H9 (cell line): ENCODE measurements around the gene IZUMO2. TPM values are rescaled to one million over a fixed set of nuclear protein-coding genes. Genes with fewer than 3 reads are reported as not detected.

Experiments used
- DNase-seq: peaks from one replicate; pipeline ENCODE4 v3.0.0-alpha.2; 2017
- H2AFZ ChIP-seq: one replicate; pipeline ENCODE4 v1.6.1; 2013; ENCODE audit warnings: mild to moderate bottlenecking, low read length, control low read depth, moderate library complexity
- H2AK5ac ChIP-seq: 2 replicates; pipeline ENCODE4 v1.6.1; 2013; ENCODE audit warnings: low read length, control low read depth, mixed read lengths; ENCODE audit not compliant: insufficient read length
- H2BK120ac ChIP-seq: one replicate; pipeline ENCODE4 v1.6.1; 2013; ENCODE audit warnings: low read depth, mild to moderate bottlenecking, low read length, control low read depth, inconsistent platforms; ENCODE audit not compliant: poor library complexity, severe bottlenecking
- H2BK12ac ChIP-seq: 2 replicates; pipeline ENCODE4 v1.6.1; 2013; ENCODE audit warnings: low read length, control low read depth, mixed read lengths, low read depth; ENCODE audit not compliant: insufficient read length
- H2BK15ac ChIP-seq: 2 replicates; pipeline ENCODE4 v1.6.1; 2013; ENCODE audit warnings: low read depth, low read length, control low read depth
- H2BK20ac ChIP-seq: one replicate; pipeline ENCODE4 v1.6.1; 2013; ENCODE audit warnings: low read depth, mild to moderate bottlenecking, low read length, control low read depth, inconsistent platforms; ENCODE audit not compliant: poor library complexity, severe bottlenecking
- H2BK5ac ChIP-seq: 2 replicates; pipeline ENCODE4 v1.6.1; 2013; ENCODE audit warnings: low read length, control low read depth, mixed read lengths; ENCODE audit not compliant: insufficient read length
- H3K14ac ChIP-seq: 2 replicates; pipeline ENCODE4 v1.6.1; 2013; ENCODE audit warnings: low read length, control low read depth; ENCODE audit not compliant: insufficient read depth
- H3K18ac ChIP-seq: 2 replicates; pipeline ENCODE4 v1.6.1; 2013; ENCODE audit warnings: low read depth, mild to moderate bottlenecking, mixed read lengths, low read length, control low read depth; ENCODE audit not compliant: insufficient read length
- H3K23ac ChIP-seq: 2 replicates; pipeline ENCODE4 v1.6.1; 2013; ENCODE audit warnings: low read length, control low read depth, mixed read lengths, low read depth; ENCODE audit not compliant: insufficient read length
- H3K23me2 ChIP-seq: 2 replicates; pipeline ENCODE4 v1.6.1; 2013; ENCODE audit warnings: low read depth, mild to moderate bottlenecking, mixed read lengths, low read length, control low read depth; ENCODE audit not compliant: insufficient read length, poor library complexity, severe bottlenecking
- H3K27ac ChIP-seq: 2 replicates; pipeline ENCODE4 v1.5.1; 2013; ENCODE audit warnings: low read length, control low read depth, mixed read lengths, low read depth; ENCODE audit not compliant: insufficient read length
- H3K27me3 ChIP-seq: 2 replicates; pipeline ENCODE4 v1.6.1; 2013; ENCODE audit warnings: low read length, control low read depth, inconsistent platforms; ENCODE audit not compliant: insufficient read depth
- H3K4ac ChIP-seq: 2 replicates; pipeline ENCODE4 v1.6.1; 2013; ENCODE audit warnings: low read depth, mild to moderate bottlenecking, control low read depth, inconsistent platforms, low read length, moderate library complexity
- H3K4me1 ChIP-seq: 2 replicates; pipeline ENCODE4 v1.6.1; 2013; ENCODE audit warnings: low read length, control low read depth, inconsistent platforms; ENCODE audit not compliant: insufficient read depth
- H3K4me2 ChIP-seq: 2 replicates; pipeline ENCODE4 v1.6.1; 2013; ENCODE audit warnings: low read length, control low read depth, mixed read lengths; ENCODE audit not compliant: insufficient read length, insufficient read depth
- H3K56ac ChIP-seq: 2 replicates; pipeline ENCODE4 v1.6.1; 2013; ENCODE audit warnings: low read depth, mild to moderate bottlenecking, mixed read lengths, low read length, control low read depth; ENCODE audit not compliant: insufficient read length
- H3K79me1 ChIP-seq: 2 replicates; pipeline ENCODE4 v1.6.1; 2013; ENCODE audit warnings: low read depth, mild to moderate bottlenecking, moderate library complexity, low read length, control low read depth, inconsistent platforms; ENCODE audit not compliant: insufficient read depth, poor library complexity, severe bottlenecking
- H3K79me2 ChIP-seq: 2 replicates; pipeline ENCODE4 v1.6.1; 2013; ENCODE audit warnings: low read length, control low read depth, inconsistent platforms; ENCODE audit not compliant: insufficient read depth
- H3K9ac ChIP-seq: 2 replicates; pipeline ENCODE4 v1.6.1; 2013; ENCODE audit warnings: low read length, control low read depth, mixed read lengths; ENCODE audit not compliant: insufficient read length; ENCODE audit errors: extremely low read depth
- H3K9me3 ChIP-seq: one replicate; pipeline ENCODE4 v1.6.1; 2013; ENCODE audit warnings: low read depth, low read length, inconsistent platforms; ENCODE audit not compliant: control insufficient read depth
- H3T11ph ChIP-seq: one replicate; pipeline ENCODE4 v1.6.1; 2013; ENCODE audit warnings: mild to moderate bottlenecking, low read length, control low read depth, inconsistent platforms
- H4K20me1 ChIP-seq: one replicate; pipeline ENCODE4 v1.6.1; 2013; ENCODE audit not compliant: control insufficient read depth, insufficient read length, insufficient read depth
- H4K5ac ChIP-seq: 2 replicates; pipeline ENCODE4 v1.6.1; 2013; ENCODE audit warnings: low read depth, mild to moderate bottlenecking, mixed read lengths, low read length, control low read depth; ENCODE audit not compliant: insufficient read length
- H4K8ac ChIP-seq: replicated peaks from 2 replicates; pipeline ENCODE4 v1.6.1; 2013; ENCODE audit warnings: low read length, control low read depth, mixed read lengths, low read depth; ENCODE audit not compliant: insufficient read length
- H4K91ac ChIP-seq: 2 replicates; pipeline ENCODE4 v1.6.1; 2013; ENCODE audit warnings: low read depth, mild to moderate bottlenecking, moderate library complexity, mixed read lengths, low read length, control low read depth; ENCODE audit not compliant: insufficient read length
- H3K27ac Mint-ChIP-seq, 3 experiments: 2 replicates in 2 of 3; 3 replicates in 1 of 3; pipeline ENCODE4 v1.8.0; 2020 to 2021; ENCODE audit warnings: mixed read lengths in 3 of 3, mild to moderate bottlenecking in 1 of 3, moderate library complexity in 1 of 3
- H3K27me3 Mint-ChIP-seq: 2 replicates; pipeline ENCODE4 v1.8.0; 2021; ENCODE audit warnings: low read depth, mild to moderate bottlenecking, moderate library complexity, mixed read lengths
- H3K36me3 Mint-ChIP-seq, 3 experiments: 2 replicates in 2 of 3; 3 replicates in 1 of 3; pipeline ENCODE4 v1.8.0; 2020 to 2021; ENCODE audit warnings: low read depth in 3 of 3, mixed read lengths in 3 of 3; ENCODE audit not compliant: insufficient read depth in 1 of 3
- H3K4me1 Mint-ChIP-seq, 2 experiments: 2 replicates each; pipeline ENCODE4 v1.8.0; 2020; ENCODE audit warnings: mixed read lengths in 2 of 2
- H3K4me3 Mint-ChIP-seq, 2 experiments: 2 replicates in 1 of 2; 3 replicates in 1 of 2; pipeline ENCODE4 v1.8.0; 2020 to 2021; ENCODE audit warnings: mild to moderate bottlenecking in 2 of 2, mixed read lengths in 2 of 2, moderate library complexity in 1 of 2
- H3K9me3 Mint-ChIP-seq, 2 experiments: 2 replicates in 1 of 2; 3 replicates in 1 of 2; pipeline ENCODE4 v1.8.0; 2020; ENCODE audit warnings: mild to moderate bottlenecking in 2 of 2, mixed read lengths in 2 of 2, moderate library complexity in 1 of 2
- WGBS: extraction: QIAGEN DNeasy Blood & Tissue Kit; methylation state at CpG from one replicate; pipeline ENCODE4 v1.1.7; 2013; ENCODE audit warnings: missing lambda C conversion rate, low lambda C conversion rate, mixed read lengths; ENCODE audit not compliant: insufficient read length; ENCODE audit errors: extremely low coverage; 5-methylcytosine and 5-hydroxymethylcytosine counted together
- total RNA-seq: library from RNA; stranded (reverse); gene quantifications from 2 replicates; pipeline ENCODE4 v1.2.1, GENCODE V29; 2021
- TF ChIP-seq, protein P1 (sequence below): fragments of 200-600 bp; sonication (generic); conservative IDR thresholded peaks from 3 replicates; pipeline ENCODE4 v1.8.0; 2021; ENCODE audit warnings: antibody characterized with exemption, mild to moderate bottlenecking

Gene IZUMO2
- total RNA-seq, 1 experiment from 2014 or later = not detected

DNA sequence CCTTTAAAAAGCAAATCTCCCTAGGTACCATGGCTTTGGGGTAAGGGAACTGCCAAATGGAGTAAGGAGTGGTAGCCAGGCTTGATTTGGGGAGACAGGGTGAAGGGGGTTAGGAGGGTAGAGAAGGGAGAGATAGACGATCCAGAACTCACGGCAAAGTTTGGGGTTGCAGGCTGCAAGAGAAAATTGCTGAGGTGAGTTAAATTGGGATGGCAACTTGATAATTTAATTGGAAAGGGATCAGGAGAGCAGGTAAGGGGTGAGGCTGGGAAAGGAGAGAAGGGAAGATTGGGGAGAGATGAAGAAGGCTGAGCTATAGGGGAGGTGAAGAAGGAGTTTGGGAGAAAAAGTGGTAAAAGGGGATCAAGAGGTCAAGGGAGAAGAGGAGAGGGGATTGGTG is 4.0 kb downstream of the IZUMO2 start:
- H3K14ac ChIP-seq = no peak overlapping the region
- no peak overlapping the region for H3K9ac ChIP-seq
- H3K18ac ChIP-seq = no peak overlapping the region
- no peak overlapping the region for H2AK5ac ChIP-seq
- H3K27me3 ChIP-seq = no peaks in the 10 kb centered on the region
- no peak overlapping the region for H3T11ph ChIP-seq
- no peak overlapping the region for H4K5ac ChIP-seq
- no peaks in the 10 kb centered on the region for H3K23me2 ChIP-seq
- Mint-ChIP-seq H3K27me3 (peaks cover 21% of the 10 kb centered on the region), H3K4me3 (no peak overlapping the region), H3K4me1 (peaks cover 5 to 19% of the 10 kb centered on the region in 2 experiments), H3K36me3 (no peaks in the 10 kb centered on the region), H3K27ac (no peak overlapping the region), H3K9me3 (peaks cover 0 to 6% of the 10 kb centered on the region in 2 experiments; a peak in 1 of 5 replicates)
- no peak overlapping the region for H3K23ac ChIP-seq
- no peak overlapping the region for H3K27ac ChIP-seq
- no peak overlapping the region for H2BK15ac ChIP-seq
- no peak overlapping the region for H4K91ac ChIP-seq
- H2BK12ac ChIP-seq = no peak overlapping the region
- H2BK20ac ChIP-seq = no peak overlapping the region
- no peak overlapping the region for H4K8ac ChIP-seq
- H2BK120ac ChIP-seq = no peak overlapping the region
- TF ChIP-seq, protein P1, sequence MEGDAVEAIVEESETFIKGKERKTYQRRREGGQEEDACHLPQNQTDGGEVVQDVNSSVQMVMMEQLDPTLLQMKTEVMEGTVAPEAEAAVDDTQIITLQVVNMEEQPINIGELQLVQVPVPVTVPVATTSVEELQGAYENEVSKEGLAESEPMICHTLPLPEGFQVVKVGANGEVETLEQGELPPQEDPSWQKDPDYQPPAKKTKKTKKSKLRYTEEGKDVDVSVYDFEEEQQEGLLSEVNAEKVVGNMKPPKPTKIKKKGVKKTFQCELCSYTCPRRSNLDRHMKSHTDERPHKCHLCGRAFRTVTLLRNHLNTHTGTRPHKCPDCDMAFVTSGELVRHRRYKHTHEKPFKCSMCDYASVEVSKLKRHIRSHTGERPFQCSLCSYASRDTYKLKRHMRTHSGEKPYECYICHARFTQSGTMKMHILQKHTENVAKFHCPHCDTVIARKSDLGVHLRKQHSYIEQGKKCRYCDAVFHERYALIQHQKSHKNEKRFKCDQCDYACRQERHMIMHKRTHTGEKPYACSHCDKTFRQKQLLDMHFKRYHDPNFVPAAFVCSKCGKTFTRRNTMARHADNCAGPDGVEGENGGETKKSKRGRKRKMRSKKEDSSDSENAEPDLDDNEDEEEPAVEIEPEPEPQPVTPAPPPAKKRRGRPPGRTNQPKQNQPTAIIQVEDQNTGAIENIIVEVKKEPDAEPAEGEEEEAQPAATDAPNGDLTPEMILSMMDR = no peak
- no peaks in the 10 kb centered on the region for H4K20me1 ChIP-seq
- no peaks in the 10 kb centered on the region for H3K4me1 ChIP-seq
- H3K79me1 ChIP-seq = no peaks in the 10 kb centered on the region
- no CpG with 5 or more reads among the region's 2 CpGs for whole genome bisulfite sequencing
- H3K79me2 ChIP-seq = no peaks in the 10 kb centered on the region
- peaks cover 5% of the 10 kb centered on the region for H3K9me3 ChIP-seq
- DNase-seq = no peak
- H3K4ac ChIP-seq = no peak overlapping the region
- no peak overlapping the region for H3K4me2 ChIP-seq
- H3K56ac ChIP-seq = no peak overlapping the region
- no peak overlapping the region for H2AFZ ChIP-seq
- H2BK5ac ChIP-seq = no peak overlapping the region
